Right forelimb (tissue), 1 donor: Measurements from ENCODE around the gene TECR.
"Not testable (repeated sequence)": the region's sequence is repeated elsewhere in the genome, so short reads cannot be mapped to it uniquely, and the experiment has no call there.

Experiments used
- DNase-seq: peaks from one replicate; pipeline ENCODE4 v3.0.0-alpha.2; 2018

TECR gene

GRCh38 chr19:14540741-14541525 is 11.5 kb downstream of the TECR start:
- DNase-seq: no peak

- DNase-seq: not testable (repeated sequence)
Measured at GRCh38 chr19:14541979-14542378, 12.6 kb downstream of the TECR start.

- no peak for DNase-seq
Measured at GRCh38 chr19:14542711-14543328, 13.4 kb downstream of the TECR start.

GRCh38 chr19:14544047-14544446 is 14.7 kb downstream of the TECR start:
- no peak for DNase-seq

GRCh38 chr19:14544977-14545715 is 15.8 kb downstream of the TECR start:
- no peak for DNase-seq

GRCh38 chr19:14545716-14546082 is 16.3 kb downstream of the TECR start:
- no peak for DNase-seq

GRCh38 chr19:14550201-14550754 is 20.9 kb downstream of the TECR start:
- no peak for DNase-seq

GRCh38 chr19:14551134-14552005 is 22.0 kb downstream of the TECR start:
- DNase-seq: peak; percentile 68

- DNase-seq: not testable (repeated sequence)
Measured at GRCh38 chr19:14552006-14552360, 22.6 kb downstream of the TECR start.

GRCh38 chr19:14553042-14553938 is 23.9 kb downstream of the TECR start:
- DNase-seq: no peak

GRCh38 chr19:14553939-14554243 is 24.5 kb downstream of the TECR start:
- DNase-seq: no peak

GRCh38 chr19:14554382-14554812 is 25.0 kb downstream of the TECR start:
- DNase-seq: no peak

GRCh38 chr19:14555918-14556661 is 26.7 kb downstream of the TECR start:
- no peak for DNase-seq

- peak; percentile 83 for DNase-seq
Measured at GRCh38 chr19:14556662-14557188, 27.3 kb downstream of the TECR start.

GRCh38 chr19:14558370-14559066 is 29.1 kb downstream of the TECR start:
- no peak for DNase-seq

- DNase-seq: no peak
Measured at GRCh38 chr19:14559916-14560775, 30.8 kb downstream of the TECR start.

- DNase-seq: no peak
Measured at GRCh38 chr19:14560776-14561108, 31.3 kb downstream of the TECR start.

GRCh38 chr19:14561249-14561648 is 31.9 kb downstream of the TECR start:
- DNase-seq: no peak

- DNase-seq: peak; percentile 69
Measured at GRCh38 chr19:14561847-14562351, 32.5 kb downstream of the TECR start.
